ENCODE results near the gene FSTL5. TPM values are rescaled to one million over a fixed set of nuclear protein-coding genes. Genes with fewer than 3 reads are reported as not detected.
A peak's percentile ranks its signal among the peaks of the same experiment; 100 is the strongest.

The FSTL5 gene
- total RNA-seq, 1 donor from 2014 or later = 3.3 TPM

GRCh38 chr4:161444626-161445025, 719.2 kb downstream of the FSTL5 start:
- DNase-seq = no peak

GRCh38 chr4:161442921-161443320, 720.9 kb downstream of the FSTL5 start:
- peak; percentile 8 for DNase-seq

DNA sequence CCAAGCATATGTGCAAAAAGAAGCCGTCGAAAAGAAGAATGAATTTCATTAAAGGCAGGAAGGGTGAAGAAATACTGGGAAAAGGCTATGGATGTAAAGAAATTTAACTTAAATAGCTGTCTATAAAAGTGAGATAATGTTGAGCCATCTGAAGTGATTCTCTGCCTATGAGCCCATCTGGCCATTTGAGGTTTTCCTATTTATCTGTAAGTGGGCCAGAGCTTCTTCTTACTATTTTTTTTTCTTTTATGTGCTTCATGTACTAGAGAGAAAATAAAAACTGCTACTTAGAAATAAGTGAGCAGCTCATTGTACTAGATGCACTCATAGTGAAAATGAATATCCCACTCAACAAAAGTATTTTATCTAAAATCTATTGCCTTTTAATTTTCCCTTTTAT, 725.7 kb downstream of the FSTL5 start:
- no peak for DNase-seq

- DNase-seq = peak; percentile 53
These were observed 735.4 kb downstream of the FSTL5 start for GRCh38 chr4:161428180-161428965.

- peak; percentile 1 for DNase-seq
These were observed 744.0 kb downstream of the FSTL5 start for GRCh38 chr4:161419822-161420221.

DNA sequence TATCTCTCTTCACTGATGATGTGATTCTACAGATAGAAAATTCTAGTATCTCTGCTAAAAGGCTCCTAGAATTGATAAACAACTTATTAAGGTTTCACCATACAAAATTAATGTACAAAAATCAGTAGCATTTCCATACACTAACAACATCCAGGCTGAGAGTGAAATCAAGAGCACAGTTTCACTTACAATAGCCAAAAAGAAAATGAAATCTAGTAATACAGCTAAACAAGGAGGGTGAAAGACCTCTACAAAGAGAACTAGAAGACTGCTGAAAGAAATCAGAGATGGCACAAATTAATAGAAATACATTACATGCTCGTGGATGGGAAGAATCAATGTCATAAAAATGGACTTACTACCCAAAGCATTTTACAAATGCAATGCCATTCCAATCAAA, 751.9 kb downstream of the FSTL5 start:
- no peak for DNase-seq

- no peak for DNase-seq
These were observed 759.3 kb downstream of the FSTL5 start for GRCh38 chr4:161404346-161405110.

DNA sequence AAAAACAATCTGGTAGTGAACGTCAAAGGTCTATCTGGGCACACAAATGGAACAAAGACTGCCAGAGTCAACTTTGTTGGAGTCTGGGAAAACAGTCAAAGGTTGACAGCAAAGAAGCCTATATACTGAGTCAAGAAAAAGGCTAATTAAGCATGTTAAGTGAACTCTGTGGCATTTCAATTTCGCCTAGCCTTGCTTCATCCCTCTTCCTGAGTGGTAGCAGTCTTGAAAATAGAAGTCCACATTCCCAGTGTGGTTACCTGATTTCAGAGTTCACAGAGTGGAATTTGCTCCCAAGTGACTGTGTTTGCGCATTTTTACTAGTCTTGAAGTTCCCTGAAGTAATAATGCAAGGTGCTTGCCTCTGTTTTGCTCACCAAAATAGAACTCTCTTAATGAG, 760.0 kb downstream of the FSTL5 start:
- DNase-seq = no peak

- no peak for DNase-seq
These were observed 770.2 kb downstream of the FSTL5 start for GRCh38 chr4:161393602-161394001.

- DNase-seq = no peak
These were observed 781.1 kb downstream of the FSTL5 start for GRCh38 chr4:161382655-161383054.

DNA sequence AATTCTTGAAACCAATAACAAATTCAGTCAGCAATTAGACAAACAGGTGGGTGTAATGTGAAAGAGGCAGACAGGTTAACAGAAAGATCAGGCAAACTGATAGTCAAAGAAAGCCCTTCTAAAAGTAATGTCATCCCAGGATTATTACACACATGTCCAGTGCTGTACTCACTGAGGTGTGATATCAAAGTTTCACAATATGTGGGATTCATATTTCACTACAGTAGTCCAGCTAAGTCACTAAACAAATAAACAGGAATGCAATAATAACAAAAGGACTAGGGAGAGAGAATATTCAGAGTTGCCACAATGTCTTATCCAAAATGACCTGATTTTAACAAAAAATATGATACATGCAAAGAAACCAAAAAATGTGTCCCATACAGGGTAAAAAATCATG, 787.5 kb downstream of the FSTL5 start:
- no peak for DNase-seq

- DNase-seq = no peak
These were observed 799.1 kb downstream of the FSTL5 start for GRCh38 chr4:161364681-161365080.

- no peak for DNase-seq
These were observed 802.8 kb downstream of the FSTL5 start for GRCh38 chr4:161360982-161361381.

DNA sequence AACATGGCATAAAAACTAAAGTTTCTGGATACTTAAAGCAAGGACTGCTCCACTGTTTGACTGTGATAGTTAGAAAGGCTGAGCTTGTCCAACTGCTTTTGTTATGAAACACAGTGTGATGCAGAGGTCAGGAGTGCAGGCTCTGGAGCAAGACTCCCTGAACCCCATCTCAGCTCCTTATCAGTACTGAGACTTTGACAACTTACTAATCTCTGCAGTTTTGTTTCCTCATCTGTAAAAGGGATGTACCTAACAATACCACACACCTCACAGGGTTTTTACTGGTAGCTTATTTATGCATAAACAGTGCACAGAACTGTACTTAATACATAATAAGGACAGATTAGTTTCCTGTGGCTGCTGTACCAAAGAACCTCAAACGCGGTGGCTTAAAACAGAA, 804.3 kb downstream of the FSTL5 start:
- DNase-seq = no peak

GRCh38 chr4:161356351-161356750, 807.4 kb downstream of the FSTL5 start:
- DNase-seq = no peak

DNA sequence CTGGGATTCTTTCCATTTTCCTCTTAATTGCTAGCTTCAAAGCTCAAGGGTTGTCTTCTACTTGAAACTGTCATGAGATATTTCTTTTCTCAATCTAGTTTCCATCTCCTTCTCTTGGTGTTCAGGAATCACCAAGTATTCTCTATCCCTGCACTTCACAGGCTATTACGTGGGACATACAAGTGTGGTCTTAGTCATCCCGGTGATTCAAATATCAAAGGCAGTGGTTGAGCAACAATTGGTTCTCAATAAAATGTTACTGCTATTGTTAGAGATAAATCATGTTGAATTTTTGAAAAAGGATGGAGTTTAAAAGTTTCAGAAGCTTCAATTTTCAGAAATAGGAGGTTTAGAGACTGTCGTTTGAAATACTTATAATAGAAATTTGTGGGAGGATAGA, 812.9 kb downstream of the FSTL5 start:
- DNase-seq = no peak

- DNase-seq = no peak
These were observed 818.1 kb downstream of the FSTL5 start for GRCh38 chr4:161345741-161346140.

DNA sequence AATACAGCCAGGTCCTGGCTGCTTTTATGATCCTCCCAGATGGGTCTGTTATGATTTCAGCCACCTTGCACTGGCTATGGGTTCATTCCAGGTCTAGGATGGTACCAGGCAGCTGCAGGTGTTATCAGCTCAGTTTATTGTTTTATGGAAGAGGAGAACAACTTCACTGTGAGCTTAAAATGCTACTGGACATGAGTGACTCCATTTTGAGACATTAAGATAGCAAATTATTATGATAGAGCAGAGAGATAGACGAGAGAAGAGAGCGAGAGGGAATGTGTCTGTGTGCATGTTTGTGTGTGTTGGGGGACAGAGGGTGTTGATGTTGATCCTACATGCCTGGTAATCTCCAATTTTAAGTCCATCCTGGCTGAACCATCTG, 820.2 kb downstream of the FSTL5 start:
- DNase-seq = no peak

DNA sequence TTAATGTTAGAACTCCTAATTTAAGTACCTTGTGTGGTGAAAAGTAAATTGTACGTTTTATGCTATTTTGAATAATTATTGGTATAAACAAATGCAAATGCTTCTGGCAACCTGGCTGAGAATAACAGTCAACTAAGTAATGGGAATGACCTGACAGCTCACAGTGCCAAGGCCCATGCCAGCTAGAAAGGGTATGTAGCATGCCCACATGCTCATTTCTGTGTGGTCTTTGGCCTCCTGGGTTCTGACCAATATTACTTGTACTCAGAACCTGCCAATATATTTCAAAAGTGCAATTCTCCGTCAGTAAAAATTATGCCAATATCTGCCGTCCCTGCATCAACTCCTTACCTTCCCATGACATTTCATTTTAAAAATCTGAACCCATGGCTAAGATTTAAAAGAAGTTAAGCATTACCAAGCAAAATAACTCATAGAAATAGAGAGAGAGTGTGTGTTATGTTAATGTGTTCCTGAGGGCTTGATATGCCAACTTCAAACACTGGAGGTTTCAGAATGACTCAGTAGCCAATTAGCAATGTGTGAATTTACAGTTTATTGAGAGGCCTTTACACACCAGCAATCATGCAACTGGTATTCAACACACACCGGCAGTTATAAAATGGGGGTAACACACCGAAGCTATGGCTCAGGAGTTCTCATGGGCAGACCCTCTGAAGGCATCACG, 820.8 kb downstream of the FSTL5 start:
- no peak for DNase-seq

DNA sequence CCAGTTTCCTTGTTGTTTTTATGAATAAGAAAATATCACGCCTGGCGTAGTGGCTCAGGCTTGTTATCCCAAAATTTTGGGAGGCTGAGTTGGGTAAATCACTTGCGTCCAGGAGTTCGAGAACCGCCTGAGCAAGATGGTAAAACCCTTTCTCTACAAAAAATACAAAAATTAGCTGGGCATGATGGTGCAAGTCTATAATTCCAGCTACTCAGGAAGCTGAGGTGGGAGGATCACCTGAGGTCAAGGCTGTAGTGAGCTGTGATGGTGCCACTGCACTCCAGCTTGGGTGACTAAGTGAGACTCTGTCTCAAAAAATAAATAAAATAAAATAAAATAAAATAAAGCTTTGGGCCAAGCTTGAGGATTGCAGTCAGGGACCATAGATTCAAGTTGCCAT, 827.2 kb downstream of the FSTL5 start:
- no peak for DNase-seq

DNA sequence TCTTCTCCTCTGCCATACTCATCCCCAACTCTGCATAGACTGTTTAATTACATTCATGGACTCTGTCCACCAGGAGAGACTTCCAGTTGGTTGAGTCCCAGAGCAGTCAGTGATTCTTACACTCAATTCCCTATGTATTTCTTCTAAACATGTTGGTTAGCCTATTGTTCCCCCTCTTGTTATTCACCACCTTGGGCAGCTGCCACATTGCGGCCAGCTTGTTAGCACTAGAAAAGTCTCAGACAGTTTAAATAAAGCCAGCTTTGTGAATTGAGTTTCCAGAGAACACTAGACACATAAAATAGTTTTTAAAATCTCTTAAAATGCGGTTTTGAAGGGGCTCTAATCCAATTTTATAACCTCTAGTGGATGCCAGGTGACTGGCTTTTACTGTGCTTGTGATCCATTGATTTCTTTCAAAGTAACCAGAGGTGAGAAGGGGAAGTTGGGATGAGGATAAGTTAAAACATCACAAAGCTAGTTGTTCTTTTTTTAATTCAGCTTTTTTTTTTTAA, 827.7 kb downstream of the FSTL5 start:
- DNase-seq = peak; percentile 12
